Measurements from ENCODE around the gene TRIM8.
A peak's percentile ranks its signal among the peaks of the same experiment; 100 is the strongest.
"Not testable (repeated sequence)": the region's sequence is repeated elsewhere in the genome, so short reads cannot be mapped to it uniquely, and the experiment has no call there.

Gene TRIM8

GRCh38 chr10:102650655-102651454, 6.6 kb downstream of the TRIM8 start:
- DNase-seq, result no peak

- DNase-seq, result no peak
Measured at GRCh38 chr10:102651455-102652169, 7.3 kb downstream of the TRIM8 start.

- no peak for DNase-seq
Measured at GRCh38 chr10:102652170-102652916, 8.1 kb downstream of the TRIM8 start.

- DNase-seq, result no peak
Measured at GRCh38 chr10:102653060-102653459, 8.8 kb downstream of the TRIM8 start.

DNA sequence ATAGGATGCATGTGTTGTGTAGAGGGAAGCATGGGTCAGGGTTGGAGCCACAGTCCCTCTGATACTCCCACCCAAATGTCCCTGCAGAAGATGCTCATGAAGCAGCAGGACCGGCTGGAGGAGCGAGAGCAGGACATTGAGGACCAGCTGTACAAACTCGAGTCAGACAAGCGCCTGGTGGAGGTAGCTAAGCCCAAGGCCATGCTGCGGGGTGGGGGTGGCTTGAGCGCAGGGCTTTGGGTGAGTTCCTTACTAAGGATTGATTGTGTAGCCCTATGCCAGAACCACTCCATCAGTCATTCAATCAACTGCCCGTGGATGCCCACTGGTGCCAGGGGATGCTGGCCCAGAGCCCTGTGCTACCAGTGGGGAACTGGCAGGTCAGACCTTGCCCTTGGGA, 10.3 kb downstream of the TRIM8 start:
- no peak for DNase-seq

DNA sequence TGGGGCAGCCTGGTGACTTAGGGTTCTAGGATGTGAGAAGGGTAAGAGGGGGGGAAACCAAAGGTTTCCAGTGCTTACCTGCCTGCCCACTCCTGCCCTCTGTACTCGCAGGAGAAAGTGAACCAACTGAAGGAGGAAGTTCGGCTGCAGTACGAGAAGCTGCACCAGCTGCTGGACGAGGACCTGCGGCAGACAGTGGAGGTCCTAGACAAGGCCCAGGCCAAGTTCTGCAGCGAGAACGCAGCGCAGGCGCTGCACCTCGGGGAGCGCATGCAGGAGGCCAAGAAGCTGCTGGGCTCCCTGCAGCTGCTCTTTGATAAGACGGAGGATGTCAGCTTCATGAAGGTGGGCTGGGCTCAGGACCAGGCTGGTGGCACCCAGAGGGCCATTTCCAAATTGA, 10.7 kb downstream of the TRIM8 start:
- no peak for DNase-seq

DNA sequence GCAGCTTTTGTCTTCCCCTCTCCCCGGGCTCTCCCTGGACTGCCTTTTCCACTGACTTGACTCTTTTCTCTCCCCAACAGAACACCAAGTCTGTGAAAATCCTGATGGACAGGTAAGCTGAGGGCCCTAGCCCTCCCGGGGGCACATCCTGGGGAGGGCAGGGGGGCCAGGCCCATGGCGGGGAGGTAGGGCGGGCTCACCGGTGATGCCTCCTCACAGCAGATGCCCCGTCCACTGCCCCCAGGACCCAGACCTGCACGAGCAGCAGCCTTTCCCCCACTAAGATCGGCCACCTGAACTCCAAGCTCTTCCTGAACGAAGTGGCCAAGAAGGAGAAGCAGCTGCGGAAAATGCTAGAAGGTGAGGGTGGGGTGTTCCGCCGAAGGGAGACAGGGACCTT, 11.7 kb downstream of the TRIM8 start:
- no peak for DNase-seq

GRCh38 chr10:102656791-102657371, 12.6 kb downstream of the TRIM8 start:
- DNase-seq, result no peak

- no peak for DNase-seq
Measured at GRCh38 chr10:102657451-102657850, 13.2 kb downstream of the TRIM8 start.

GRCh38 chr10:102657984-102658724, 13.9 kb downstream of the TRIM8 start:
- DNase-seq, result no peak

GRCh38 chr10:102658802-102659201, 14.5 kb downstream of the TRIM8 start:
- no peak for DNase-seq

- DNase-seq, result peak; percentile 48
Measured at GRCh38 chr10:102660888-102661657, 16.8 kb downstream of the TRIM8 start.

DNA sequence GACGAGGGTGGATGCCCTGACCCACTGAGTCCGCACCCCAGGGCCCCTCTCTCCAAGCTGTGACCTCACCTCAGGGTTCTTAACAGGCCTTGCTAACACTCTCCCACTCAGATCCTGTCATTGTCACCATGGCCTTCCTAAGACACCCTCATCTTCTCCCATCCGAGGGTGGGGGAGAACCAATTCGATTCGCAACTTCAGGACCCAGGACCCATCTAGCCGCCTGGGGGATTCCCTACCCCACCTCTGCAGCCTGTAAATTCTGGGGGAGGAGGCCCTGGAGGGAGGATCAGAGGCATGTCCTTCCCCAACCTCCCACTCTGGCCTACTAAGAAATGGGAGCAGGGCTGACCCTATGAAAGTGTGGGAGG, 17.4 kb downstream of the TRIM8 start:
- no peak for DNase-seq

GRCh38 chr10:102665904-102666509, 21.7 kb downstream of the TRIM8 start:
- no peak for DNase-seq

DNA sequence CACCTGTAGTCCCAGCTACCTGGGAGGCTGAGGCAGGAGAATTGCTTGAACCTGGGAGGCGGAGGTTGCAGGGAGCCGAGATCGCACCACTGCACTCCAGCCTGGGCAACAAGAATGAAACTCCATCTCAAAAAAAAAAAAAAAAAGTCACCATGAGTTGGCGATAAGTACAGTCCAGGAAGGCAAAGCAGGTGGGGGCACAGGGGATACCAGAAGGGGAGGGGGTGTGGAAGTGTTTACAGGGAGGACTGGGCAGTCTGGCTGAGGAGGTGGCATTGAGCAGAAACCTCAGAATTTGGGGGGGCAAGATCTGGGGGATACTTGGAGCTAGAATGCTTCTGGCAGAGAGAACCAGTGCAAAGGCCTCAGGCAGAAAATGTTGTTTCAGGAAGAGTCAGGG, 23.1 kb downstream of the TRIM8 start:
- not testable (repeated sequence) for DNase-seq

DNA sequence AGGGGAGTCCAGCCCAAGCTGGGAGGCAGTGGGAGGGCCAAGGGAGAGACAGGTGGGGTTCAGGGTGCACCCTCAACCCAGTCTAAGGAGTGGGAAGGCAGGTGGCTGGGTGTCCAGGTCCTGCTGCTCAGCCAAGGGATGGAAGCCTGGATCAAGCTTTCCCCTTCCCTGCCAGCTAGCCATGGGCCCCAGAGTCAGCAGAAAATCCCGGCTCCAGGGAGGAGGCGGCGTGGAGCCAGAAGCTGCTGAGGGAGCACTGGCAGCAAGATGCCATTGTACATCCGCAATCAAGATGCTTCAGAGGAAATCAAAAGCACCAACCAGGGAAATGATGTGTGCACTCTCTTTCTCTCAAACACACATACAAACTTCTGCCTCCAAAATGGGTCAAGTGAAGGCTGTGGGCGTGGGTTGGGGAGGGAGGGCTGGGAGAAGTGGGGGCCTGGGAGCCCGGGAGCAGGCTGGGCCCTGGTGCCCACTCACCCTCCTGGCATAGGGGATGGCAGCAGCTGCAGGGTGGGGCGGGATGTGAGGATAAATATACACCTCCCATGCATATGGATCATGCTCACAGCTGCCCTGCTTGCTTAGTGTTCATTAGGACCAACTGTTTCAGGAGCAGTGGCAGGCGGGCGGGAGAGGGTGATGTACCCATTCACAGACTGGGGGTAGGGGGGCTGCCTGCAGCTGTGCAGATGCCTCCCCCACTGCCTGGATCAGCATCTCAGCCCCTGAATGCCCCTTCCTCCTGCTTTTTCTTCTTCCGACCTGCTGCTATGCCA, 24.2 kb downstream of the TRIM8 start:
- DNase-seq, result no peak

DNA sequence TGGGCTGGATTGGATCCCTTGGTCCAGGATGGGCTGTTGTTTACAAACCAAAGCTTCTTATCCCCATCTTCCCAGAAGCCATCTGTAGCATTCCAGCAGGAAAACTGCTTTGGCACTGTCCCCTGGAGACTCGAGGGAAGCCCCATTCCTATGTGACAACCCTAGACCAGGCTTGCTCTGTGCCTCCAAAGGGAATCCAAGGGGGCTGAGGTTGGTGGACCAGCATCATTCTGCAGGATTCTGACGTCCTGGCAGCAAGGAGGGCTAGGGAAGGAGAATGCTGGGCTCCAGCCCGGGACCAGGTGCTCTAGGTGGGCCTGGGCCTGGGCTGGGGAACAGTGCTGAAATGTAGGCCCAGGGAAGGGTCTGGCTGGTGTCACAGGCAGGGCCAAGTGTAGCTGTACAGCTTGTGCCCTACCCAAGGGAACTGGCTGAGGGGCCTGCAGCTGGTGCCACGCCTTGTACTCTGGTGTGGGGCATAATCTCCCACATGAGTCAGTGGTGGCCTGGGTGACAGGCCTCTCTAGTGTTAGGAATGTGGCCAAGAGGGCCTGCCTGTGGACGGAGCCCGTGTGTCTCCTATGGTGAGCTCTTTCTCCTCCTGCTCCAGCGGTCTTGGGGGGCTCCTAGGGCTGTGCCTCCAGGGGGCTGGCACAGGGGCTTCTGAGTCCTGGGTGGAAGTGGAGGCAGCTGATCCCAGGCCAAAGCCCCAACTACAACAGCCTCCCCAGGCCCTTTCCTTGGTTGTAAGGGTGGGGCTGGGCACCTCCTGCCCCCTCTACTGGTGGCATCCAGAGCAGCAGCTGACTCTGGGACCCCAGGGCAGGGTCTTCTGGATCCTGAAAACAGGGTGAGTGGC, 25.2 kb downstream of the TRIM8 start:
- no peak for DNase-seq

DNA sequence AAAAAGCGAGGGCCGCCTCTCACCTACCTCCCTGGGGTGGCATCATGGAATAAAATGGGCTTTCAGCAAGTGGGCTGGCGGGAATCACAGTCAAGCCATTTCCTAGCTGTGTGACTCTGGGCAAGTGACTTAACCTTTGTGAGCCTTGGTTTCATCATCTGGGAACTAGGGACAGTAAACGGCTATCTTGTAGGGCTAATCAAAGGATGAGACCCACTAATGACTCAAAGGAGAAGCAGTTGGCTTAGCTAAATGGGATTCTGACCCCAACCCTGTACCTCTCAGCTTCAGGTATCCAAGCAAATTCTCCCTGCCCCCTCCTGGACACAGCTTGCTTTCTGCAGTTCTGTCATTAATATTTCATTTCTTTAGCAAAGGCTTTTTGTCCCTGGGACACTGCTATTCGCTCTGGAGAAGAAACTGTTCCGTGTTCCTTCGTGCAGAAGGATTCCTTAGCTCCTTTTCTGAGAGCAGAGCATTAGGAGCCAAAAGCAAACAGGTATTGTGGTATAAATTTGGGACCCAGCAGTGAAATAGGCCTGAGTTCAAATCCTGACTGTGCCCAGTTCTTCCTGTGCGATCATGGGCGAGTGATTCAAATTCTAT, 25.9 kb downstream of the TRIM8 start:
- DNase-seq, result no peak

DNA sequence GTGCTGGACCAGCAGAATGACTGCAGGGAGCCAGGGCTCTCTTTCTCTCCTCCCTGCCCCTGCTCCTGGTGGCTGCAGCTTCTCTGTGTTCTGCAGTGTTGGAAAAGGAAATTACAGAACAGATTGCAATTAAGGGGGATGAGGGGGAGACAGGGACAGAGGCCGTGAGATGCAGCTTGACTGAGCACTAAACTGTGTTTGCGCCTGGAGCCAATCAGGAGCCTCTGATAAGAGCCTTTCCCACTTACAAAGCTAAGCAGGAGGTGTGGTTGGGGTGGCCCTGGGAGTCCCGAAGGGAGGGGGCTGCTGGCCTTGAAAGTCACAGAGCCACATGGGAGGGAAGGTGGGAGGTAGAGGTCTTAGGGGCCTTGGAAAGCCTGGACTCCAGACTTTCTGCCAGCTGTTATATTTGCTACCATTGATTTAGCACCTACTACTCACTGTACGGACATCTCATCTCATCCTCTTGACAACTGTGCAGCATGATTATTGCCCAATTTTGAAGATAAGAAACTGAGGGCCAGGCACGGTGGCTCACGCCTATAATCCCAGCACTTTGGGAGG, 26.7 kb downstream of the TRIM8 start:
- DNase-seq, result no peak
